Lung (tissue), 12 donors: ENCODE data around the gene ALDH3B1. TPM values are rescaled to one million over a fixed set of nuclear protein-coding genes. Genes with fewer than 3 reads are reported as not detected.

Experiments used
- ATAC-seq: fragments of 200-7000 bp; cut with Tn5 transposase; one replicate; pipeline ENCODE4 v1.9.1; 2020; ENCODE audit warnings: moderate number of reproducible peaks; ENCODE audit not compliant: insufficient read depth, low FRiP score
- DNase-seq, 3 donors: peaks; one replicate each; pipeline ENCODE4 v3.0.0-alpha.2; 2013 to 2017
- H3K27ac ChIP-seq, 2 donors: one replicate each; pipeline ENCODE4 v1.5.1; 2013; ENCODE audit warnings: mild to moderate bottlenecking in 2 of 2, moderate library complexity in 2 of 2, control low read depth in 1 of 2, inconsistent platforms in 1 of 2, low read depth in 1 of 2, low read length in 1 of 2
- H3K27me3 ChIP-seq, 3 donors: one replicate each; pipeline ENCODE4 v1.5.1; 2013; ENCODE audit warnings: low read length in 2 of 3; ENCODE audit not compliant: control insufficient read depth in 3 of 3, insufficient read depth in 3 of 3
- H3K36me3 ChIP-seq, 4 donors: one replicate each; pipeline ENCODE4 v1.5.1; 2013; ENCODE audit warnings: low read length in 4 of 4, mild to moderate bottlenecking in 1 of 4, moderate library complexity in 1 of 4; ENCODE audit not compliant: control insufficient read depth in 4 of 4, insufficient read depth in 4 of 4
- H3K4me1 ChIP-seq, 5 donors: one replicate each; pipeline ENCODE4 v1.5.1; 2013; ENCODE audit warnings: low read length in 5 of 5, mild to moderate bottlenecking in 2 of 5, moderate library complexity in 1 of 5; ENCODE audit not compliant: control insufficient read depth in 5 of 5, insufficient read depth in 5 of 5
- H3K4me3 ChIP-seq: one replicate; pipeline ENCODE4 v1.5.1; 2013; ENCODE audit warnings: mild to moderate bottlenecking, control low read depth, moderate library complexity
- H3K9ac ChIP-seq, 2 donors: one replicate each; pipeline ENCODE4 v1.5.1; 2013; ENCODE audit warnings: low read length in 2 of 2, control low read depth in 1 of 2; ENCODE audit not compliant: insufficient read depth in 1 of 2
- H3K9me3 ChIP-seq, 4 donors: one replicate each; pipeline ENCODE4 v1.5.1; 2013; ENCODE audit warnings: low read length in 3 of 4, mild to moderate bottlenecking in 1 of 4, moderate library complexity in 1 of 4; ENCODE audit not compliant: control insufficient read depth in 4 of 4, insufficient read depth in 3 of 4
- whole genome bisulfite sequencing, 2 donors: extraction: QIAGEN DNeasy Blood & Tissue Kit; methylation state at CpG; one replicate each; pipeline ENCODE4 v1.1.7; 2013; 5-methylcytosine and 5-hydroxymethylcytosine counted together
- polyA plus RNA-seq, 2 donors: library from polyadenylated mRNA; stranded (reverse); fragments of 200-250 nt; gene quantifications; one replicate each; pipeline ENCODE4 v1.2.1, GENCODE V29; 2013
- total RNA-seq, 2 donors: library from RNA; depleted of rRNA in 1 of 2; stranded (reverse); fragments of >200 nt in 1 of 2; gene quantifications; one replicate each; pipeline ENCODE4 v1.2.1, GENCODE V29; 2014 to 2021
- TF ChIP-seq, protein P1 (sequence below): IDR thresholded peaks from 2 replicates; pipeline ENCODE4 v1.5.1; 2012; ENCODE audit warnings: mild to moderate bottlenecking; ENCODE audit errors: control extremely low read depth, extremely low read depth
- donor health status: control.
- donor health status: control.
- donor health status: Bipolar disorder and iron deficiency.
- donor health status: healthy.
- donor health status: DM: yes; HTN: yes; CAD: no.

The ALDH3B1 gene
- total and polyA plus RNA-seq, 4 donors, result 45.6 to 165 (median 90.3) TPM

- H3K9ac ChIP-seq, result no peak overlapping the region
- WGBS, 2 donors, result 93 to 95% methylated on average over 11 to 13 of the region's 13 CpGs
- DNase-seq (no peak), ATAC-seq (no peak)
- TF ChIP-seq, protein P1, sequence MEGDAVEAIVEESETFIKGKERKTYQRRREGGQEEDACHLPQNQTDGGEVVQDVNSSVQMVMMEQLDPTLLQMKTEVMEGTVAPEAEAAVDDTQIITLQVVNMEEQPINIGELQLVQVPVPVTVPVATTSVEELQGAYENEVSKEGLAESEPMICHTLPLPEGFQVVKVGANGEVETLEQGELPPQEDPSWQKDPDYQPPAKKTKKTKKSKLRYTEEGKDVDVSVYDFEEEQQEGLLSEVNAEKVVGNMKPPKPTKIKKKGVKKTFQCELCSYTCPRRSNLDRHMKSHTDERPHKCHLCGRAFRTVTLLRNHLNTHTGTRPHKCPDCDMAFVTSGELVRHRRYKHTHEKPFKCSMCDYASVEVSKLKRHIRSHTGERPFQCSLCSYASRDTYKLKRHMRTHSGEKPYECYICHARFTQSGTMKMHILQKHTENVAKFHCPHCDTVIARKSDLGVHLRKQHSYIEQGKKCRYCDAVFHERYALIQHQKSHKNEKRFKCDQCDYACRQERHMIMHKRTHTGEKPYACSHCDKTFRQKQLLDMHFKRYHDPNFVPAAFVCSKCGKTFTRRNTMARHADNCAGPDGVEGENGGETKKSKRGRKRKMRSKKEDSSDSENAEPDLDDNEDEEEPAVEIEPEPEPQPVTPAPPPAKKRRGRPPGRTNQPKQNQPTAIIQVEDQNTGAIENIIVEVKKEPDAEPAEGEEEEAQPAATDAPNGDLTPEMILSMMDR, result no peak
- H3K4me3 ChIP-seq, result no peak overlapping the region
- peaks cover 0 to 3% (median 0%) of the 10 kb centered on the region in 5 donors for H3K4me1 ChIP-seq
- H3K9me3 ChIP-seq, result peaks cover 0 to 7% (median under 1%) of the 10 kb centered on the region in 4 donors
- H3K27me3 ChIP-seq, result no peaks in the 10 kb centered on the region
- no peak overlapping the region for H3K27ac ChIP-seq
- peaks cover 0 to 18% (median 10%) of the 10 kb centered on the region in 4 donors for H3K36me3 ChIP-seq
Observed at GRCh38 chr11:68022531-68022930, 12.4 kb downstream of the ALDH3B1 start.

- Histone ChIP-seq H3K4me3 (no peak overlapping the region), H3K9me3 (peaks cover 0 to 7% (median under 1%) of the 10 kb centered on the region in 4 donors), H3K27ac (no peak overlapping the region), H3K4me1 (peaks cover 0 to 6% (median 0%) of the 10 kb centered on the region in 5 donors), H3K36me3 (peaks cover 0 to 21% (median 10%) of the 10 kb centered on the region in 4 donors), H3K9ac (no peak overlapping the region), H3K27me3 (no peaks in the 10 kb centered on the region)
- ATAC-seq, result no peak
- WGBS, 2 donors, result 86 to 88% methylated on average over 5 of the region's 5 CpGs
- TF ChIP-seq, protein P1, result no peak
- DNase-seq, result no peak
Observed at GRCh38 chr11:68024508-68024907, 14.4 kb downstream of the ALDH3B1 start.

GRCh38 chr11:68025047-68025446, 14.9 kb downstream of the ALDH3B1 start:
- TF ChIP-seq, protein P1, result no peak
- 84 to 85% methylated on average over 5 of the region's 5 CpGs for WGBS, 2 donors
- peaks cover 0 to 9% (median 0%) of the 10 kb centered on the region in 5 donors for H3K4me1 ChIP-seq
- H3K36me3 ChIP-seq, result peaks cover 0 to 21% (median 10%) of the 10 kb centered on the region in 4 donors
- no peak overlapping the region for H3K9ac ChIP-seq
- H3K27ac ChIP-seq, result no peak overlapping the region
- H3K27me3 ChIP-seq, result no peaks in the 10 kb centered on the region
- no peak overlapping the region for H3K4me3 ChIP-seq
- no peak for DNase-seq
- no peak for ATAC-seq
- peaks cover 0 to 7% (median under 1%) of the 10 kb centered on the region in 4 donors for H3K9me3 ChIP-seq
